ENCODE data around the gene CDKN1C.

The CDKN1C gene

DNA sequence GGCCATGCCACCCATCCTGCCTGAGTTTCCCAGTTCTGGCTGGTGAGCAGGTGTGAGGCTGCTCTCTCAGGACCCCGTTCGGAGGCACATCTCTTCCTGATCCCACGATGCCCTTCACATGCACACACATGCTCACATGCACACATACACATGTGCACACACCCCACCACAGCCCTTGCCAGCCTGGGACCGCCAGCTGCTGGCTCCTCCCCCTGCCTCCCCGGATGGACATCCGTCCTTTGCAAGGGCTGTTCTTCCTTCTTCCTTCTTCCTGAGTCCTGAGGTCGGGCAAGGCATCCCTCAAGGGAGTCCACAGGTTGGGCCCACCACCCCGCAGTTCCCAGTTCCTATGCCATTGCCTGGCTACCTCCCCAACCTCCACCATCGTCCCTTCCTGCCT lies 10.5 kb upstream of the CDKN1C start:
- DNase-seq (ENCODE audit: extremely low spot score), result no peak
- TF ChIP-seq SP1 (IDR thresholded peaks at IDR 0.05) (no peak), NFRKB (IDR thresholded peaks at IDR 0.05) (no peak)
- CTCF ChIA-PET, result interaction anchor here (0.6 to 1.5 kb wide), 2 partner anchors 139 to 363 kb away, joined by 4 to 8 read pairs; no protein-coding TSS in a partner anchor
- POLR2A ChIA-PET, result no interaction called here

DNA sequence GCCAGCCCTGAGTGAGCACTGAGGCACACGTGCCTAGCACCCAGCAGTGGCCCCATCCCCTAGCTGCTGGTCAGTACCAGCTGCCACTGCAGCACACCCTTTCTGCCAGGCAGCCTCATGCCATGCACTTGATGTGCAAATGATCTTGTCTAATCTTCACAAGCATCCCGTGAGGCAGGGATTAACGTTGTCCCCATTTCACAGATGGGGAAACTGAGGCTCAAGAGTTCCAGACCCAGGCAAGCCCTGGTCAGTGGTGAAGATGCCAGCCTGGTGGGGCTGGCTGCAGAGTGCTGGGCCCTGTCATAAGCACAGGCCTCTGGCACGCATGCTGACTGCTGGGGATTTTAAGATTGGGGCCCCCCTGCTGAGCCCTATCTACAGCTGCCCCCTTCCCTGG lies 8.4 kb upstream of the CDKN1C start:
- no peak for DNase-seq (ENCODE audit: extremely low spot score)
- POLR2A ChIA-PET, result interaction anchor here (2.7 kb wide), 1 partner anchor 361 kb away, joined by 24 read pairs; no protein-coding TSS in a partner anchor
- TF ChIP-seq TARDBP (IDR thresholded peaks at IDR 0.05) (no peak), FOXM1 (IDR thresholded peaks at IDR 0.05; ENCODE audit: borderline replicate concordance) (no peak), SUZ12 (IDR thresholded peaks at IDR 0.05) (no peak), NFRKB (IDR thresholded peaks at IDR 0.05) (no peak), FOXK2 (IDR thresholded peaks at IDR 0.05) (no peak)
- CTCF ChIA-PET, result no interaction called here

DNA sequence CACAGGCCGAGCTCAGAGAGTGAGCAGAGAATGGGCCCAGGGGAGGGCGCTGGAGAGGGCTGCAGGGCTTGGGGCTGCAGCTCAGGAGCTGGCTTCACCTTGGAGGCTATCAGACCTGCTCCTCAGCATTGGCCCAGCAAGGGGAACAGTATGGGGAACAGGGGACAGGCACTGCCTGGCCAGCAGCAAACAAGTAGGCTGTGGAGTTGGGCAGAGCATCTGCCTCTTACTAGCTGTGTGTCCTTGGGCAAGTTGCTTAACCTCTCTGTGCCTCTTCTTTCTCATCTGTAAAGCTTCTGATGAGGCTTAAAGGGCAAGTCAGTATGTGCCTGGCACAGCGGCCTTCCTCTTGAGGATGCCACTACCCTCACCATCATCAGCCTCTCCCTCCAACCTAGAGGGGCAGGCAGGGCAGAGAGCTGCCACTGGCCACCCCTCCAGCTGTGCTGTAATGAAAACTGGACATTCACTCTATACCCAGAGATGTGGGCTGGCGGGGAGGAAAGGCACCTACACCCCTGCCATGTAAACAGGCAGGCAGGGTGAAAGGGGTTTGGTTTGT lies 7.5 kb upstream of the CDKN1C start:
- TF ChIP-seq HDGF (IDR thresholded peaks at IDR 0.05; ENCODE audit: borderline replicate concordance), result no peak
- no peak for TF ChIP-seq SUZ12 (IDR thresholded peaks at IDR 0.05)
- no peak for TF ChIP-seq L3MBTL2 (conservative IDR thresholded peaks at IDR 0.05)
- TF ChIP-seq ELF4 (IDR thresholded peaks at IDR 0.05), result no peak
- TF ChIP-seq FOXA1 (IDR thresholded peaks at IDR 0.05), result no peak
- no peak for TF ChIP-seq ARNT (IDR thresholded peaks at IDR 0.05)
- TF ChIP-seq NFRKB (IDR thresholded peaks at IDR 0.05), result no peak
- no peak for TF ChIP-seq FOXK2 (IDR thresholded peaks at IDR 0.05)
- TF ChIP-seq SP1 (IDR thresholded peaks at IDR 0.05), result no peak
- TF ChIP-seq, protein P1, sequence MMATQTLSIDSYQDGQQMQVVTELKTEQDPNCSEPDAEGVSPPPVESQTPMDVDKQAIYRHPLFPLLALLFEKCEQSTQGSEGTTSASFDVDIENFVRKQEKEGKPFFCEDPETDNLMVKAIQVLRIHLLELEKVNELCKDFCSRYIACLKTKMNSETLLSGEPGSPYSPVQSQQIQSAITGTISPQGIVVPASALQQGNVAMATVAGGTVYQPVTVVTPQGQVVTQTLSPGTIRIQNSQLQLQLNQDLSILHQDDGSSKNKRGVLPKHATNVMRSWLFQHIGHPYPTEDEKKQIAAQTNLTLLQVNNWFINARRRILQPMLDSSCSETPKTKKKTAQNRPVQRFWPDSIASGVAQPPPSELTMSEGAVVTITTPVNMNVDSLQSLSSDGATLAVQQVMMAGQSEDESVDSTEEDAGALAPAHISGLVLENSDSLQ (IDR thresholded peaks at IDR 0.05), result no peak
- no peak for TF ChIP-seq LEF1 (IDR thresholded peaks at IDR 0.05; ENCODE audit: borderline replicate concordance)
- ChIA-PET POLR2A (interaction anchor here (1.1 to 2.7 kb wide), 7 partner anchors 10 to 360 kb away, joined by 3 to 24 read pairs (median 4); partner anchors contain the start of gene PHLDA2), CTCF (interaction anchor here (10.9 kb wide), 1 partner anchor 360 kb away, joined by 146 read pairs; no protein-coding TSS in a partner anchor)
- DNase-seq (ENCODE audit: extremely low spot score), result no peak

DNA sequence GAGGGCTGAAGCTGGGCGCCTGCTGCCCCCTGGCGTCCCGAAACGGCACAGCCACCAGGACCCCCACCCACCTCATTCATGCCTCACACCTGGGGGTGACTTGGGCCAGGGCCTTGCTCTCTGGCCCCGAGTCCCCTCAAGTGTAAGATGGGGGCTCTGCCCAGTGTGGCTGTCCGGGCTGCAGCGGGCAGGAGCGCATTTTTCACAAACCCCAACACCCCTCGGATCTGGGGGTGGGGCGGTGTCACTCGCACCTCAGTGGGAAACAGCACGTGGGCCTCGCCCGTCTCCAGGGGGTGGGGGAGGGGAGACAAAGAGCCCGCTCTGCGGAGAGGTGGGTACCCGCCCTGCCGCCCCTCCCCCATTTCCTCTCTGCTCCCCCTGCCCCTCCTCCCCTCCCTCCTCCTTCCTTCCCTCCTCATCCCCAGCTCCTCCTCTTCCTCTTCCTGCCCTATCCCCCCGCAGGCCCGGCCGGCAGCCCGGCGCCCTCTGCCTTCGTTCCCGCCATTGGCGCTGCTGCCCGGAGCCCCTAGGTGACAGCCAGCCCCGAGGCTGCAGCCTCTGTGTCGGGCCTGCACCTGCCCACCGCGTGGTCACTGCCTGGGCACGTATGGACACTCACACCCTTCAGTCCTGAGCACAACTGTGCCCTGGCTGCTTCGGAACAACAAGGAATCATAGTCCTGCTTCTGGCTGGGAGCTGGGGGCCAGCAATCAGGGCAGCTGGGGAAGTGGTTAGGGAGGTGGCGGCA lies 6.8 kb upstream of the CDKN1C start:
- ChIA-PET POLR2A (interaction anchor here (1.1 to 2.7 kb wide), 7 partner anchors 10 to 360 kb away, joined by 3 to 24 read pairs (median 4); partner anchors contain the start of gene PHLDA2), CTCF (interaction anchor here (1.0 to 10.9 kb wide), 3 partner anchors 15 to 359 kb away, joined by 4 to 146 read pairs (median 6); no protein-coding TSS in a partner anchor)
- TF ChIP-seq CTBP1 (IDR thresholded peaks at IDR 0.05; ENCODE audit: borderline replicate concordance) (no peak), L3MBTL2 (conservative IDR thresholded peaks at IDR 0.05) (peak; percentile 86)
- DNase-seq (ENCODE audit: extremely low spot score), result peak; percentile 81

DNA sequence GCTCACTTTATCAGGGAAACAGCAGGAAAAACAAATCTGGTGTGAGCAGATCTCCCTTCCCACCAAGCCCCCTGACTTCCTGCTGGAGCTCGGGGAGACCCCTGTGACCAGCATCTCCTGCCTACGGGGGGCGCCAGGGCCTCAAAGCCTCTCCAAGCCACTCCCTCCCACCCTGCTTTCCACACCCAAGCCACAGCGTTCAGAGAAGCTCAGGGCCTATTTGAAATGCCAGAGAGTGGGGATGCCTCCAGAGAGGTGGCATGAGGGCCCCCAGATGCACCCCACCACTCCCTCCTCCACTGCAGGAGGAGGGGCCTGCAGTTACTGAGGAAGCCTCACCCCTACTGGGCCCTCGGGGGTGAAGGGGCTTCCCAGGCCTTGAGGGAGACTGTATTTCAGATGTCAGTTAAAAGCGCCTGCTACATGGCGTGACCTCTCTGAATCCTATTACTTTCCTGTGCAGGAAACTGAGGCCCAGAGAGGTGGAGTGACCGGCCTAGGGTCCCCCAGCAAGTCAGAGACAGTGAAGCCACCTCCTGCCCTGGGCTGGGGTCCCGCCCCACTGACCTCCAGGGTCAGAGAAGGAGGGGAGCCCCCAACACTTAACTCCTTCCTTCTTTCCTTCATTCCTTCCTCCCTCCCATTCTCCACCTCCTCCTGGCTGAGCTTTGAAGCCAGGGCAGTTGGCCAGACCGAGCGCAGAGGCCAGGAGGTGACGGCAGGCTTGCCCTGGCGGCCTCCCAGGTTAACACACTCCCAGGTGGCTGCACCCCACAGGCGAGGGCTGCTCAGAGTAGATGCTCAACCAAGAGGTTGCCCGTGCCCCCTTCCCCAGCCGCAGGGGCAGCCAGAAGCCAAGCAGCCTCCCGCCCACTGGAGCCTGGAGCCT lies 6.0 kb upstream of the CDKN1C start:
- POLR2A ChIA-PET, result interaction anchor here (1.1 to 2.7 kb wide), 7 partner anchors 11 to 492 kb away, joined by 3 to 24 read pairs (median 4); partner anchors contain the start of gene PHLDA2
- no peak for DNase-seq (ENCODE audit: extremely low spot score)
- TF ChIP-seq CTBP1 (IDR thresholded peaks at IDR 0.05; ENCODE audit: borderline replicate concordance), result no peak
- no peak for TF ChIP-seq SP1 (IDR thresholded peaks at IDR 0.05)
- no peak for TF ChIP-seq FOXK2 (IDR thresholded peaks at IDR 0.05)
- TF ChIP-seq, protein P1 (IDR thresholded peaks at IDR 0.05), result no peak
- TF ChIP-seq LEF1 (IDR thresholded peaks at IDR 0.05; ENCODE audit: borderline replicate concordance), result no peak

DNA sequence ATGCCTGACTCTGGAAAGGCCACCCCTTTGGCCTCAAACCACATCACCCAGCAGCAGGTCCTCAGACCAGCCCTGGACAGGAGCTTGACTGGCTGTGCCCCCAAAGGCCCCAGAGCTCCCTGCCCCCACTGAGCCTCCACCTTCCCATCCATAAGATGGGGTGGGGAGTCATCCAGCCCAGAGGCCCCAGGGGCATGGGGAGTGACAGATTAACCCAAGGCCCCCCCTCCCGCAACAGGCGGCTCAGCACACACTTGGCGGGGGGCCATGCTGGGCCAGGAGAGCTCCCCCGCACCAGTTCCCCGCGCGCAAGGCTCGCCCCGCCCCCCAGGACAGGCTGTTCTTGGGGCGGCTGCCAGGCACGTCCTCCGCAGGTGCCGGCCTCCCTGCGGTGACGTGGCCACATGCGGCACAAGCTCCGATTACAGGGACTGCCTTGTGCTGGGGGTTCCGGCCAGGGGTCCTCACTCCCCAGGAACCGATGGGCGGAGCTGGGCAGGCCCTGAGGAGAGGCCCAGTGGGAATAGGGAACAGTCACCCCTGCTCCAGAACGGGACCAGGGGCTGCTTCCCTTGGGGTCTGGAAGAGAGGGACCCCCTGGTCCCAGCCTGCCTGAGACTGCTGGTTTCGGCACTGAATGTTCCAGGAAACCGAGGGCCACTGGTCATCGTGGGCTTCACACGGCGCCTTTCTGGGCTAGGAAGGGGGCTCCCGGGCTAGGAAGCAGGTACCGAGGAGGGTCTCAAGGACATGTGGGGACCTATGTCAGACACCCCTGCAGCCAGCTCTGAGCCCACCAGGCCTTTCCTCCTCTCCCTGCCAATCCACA lies 5.1 kb upstream of the CDKN1C start:
- TF ChIP-seq ARNT (IDR thresholded peaks at IDR 0.05), result no peak
- TF ChIP-seq SP1 (IDR thresholded peaks at IDR 0.05), result no peak
- TF ChIP-seq ZNF384 (IDR thresholded peaks at IDR 0.05), result no peak
- no peak for TF ChIP-seq ELF4 (IDR thresholded peaks at IDR 0.05)
- no peak for TF ChIP-seq BHLHE40 (IDR thresholded peaks at IDR 0.05; ENCODE audit: borderline replicate concordance)
- TF ChIP-seq FOXA1 (IDR thresholded peaks at IDR 0.05), result no peak
- no peak for TF ChIP-seq FOXM1 (IDR thresholded peaks at IDR 0.05; ENCODE audit: borderline replicate concordance)
- TF ChIP-seq, protein P1 (IDR thresholded peaks at IDR 0.05), result no peak
- no peak for TF ChIP-seq CTBP1 (IDR thresholded peaks at IDR 0.05; ENCODE audit: borderline replicate concordance)
- TF ChIP-seq SUZ12 (IDR thresholded peaks at IDR 0.05), result no peak
- no peak for TF ChIP-seq TARDBP (IDR thresholded peaks at IDR 0.05)
- no peak for TF ChIP-seq HDGF (IDR thresholded peaks at IDR 0.05; ENCODE audit: borderline replicate concordance)
- TF ChIP-seq LEF1 (IDR thresholded peaks at IDR 0.05; ENCODE audit: borderline replicate concordance), result no peak
- DNase-seq (ENCODE audit: extremely low spot score), result no peak
- ChIA-PET CTCF (interaction anchor here (1.0 to 10.9 kb wide), 3 partner anchors 40 to 358 kb away, joined by 3 to 146 read pairs (median 6); no protein-coding TSS in a partner anchor), POLR2A (interaction anchor here (1.1 kb wide), 1 partner anchor 491 kb away, joined by 3 read pairs; no protein-coding TSS in a partner anchor)

More for the DNA sequence above, 6.0 kb upstream of the CDKN1C start:
- CTCF ChIA-PET, result interaction anchor here (1.0 to 10.9 kb wide), 4 partner anchors 16 to 358 kb away, joined by 3 to 146 read pairs (median 5); no protein-coding TSS in a partner anchor

All from HEK293T (cell line).